SHP77 (cell line): Measurements from ENCODE around the gene HIVEP3.

Experiments used
- DNase-seq, 2 experiments: peaks; one replicate each; lab custom pipeline; 2025; lab: John Stamatoyannopoulos, UW

HIVEP3 gene

GRCh38 chr1:41498391-41498790, 420.3 kb downstream of the HIVEP3 start:
- DNase-seq, result no peak

GRCh38 chr1:41497461-41498030, 421.2 kb downstream of the HIVEP3 start:
- DNase-seq, result no peak

GRCh38 chr1:41497056-41497440, 421.7 kb downstream of the HIVEP3 start:
- no peak for DNase-seq

- no peak for DNase-seq
These were observed 422.4 kb downstream of the HIVEP3 start for GRCh38 chr1:41496080-41497055.

- DNase-seq, result no peak
These were observed 423.3 kb downstream of the HIVEP3 start for GRCh38 chr1:41495210-41495948.

- no peak for DNase-seq
These were observed 424.1 kb downstream of the HIVEP3 start for GRCh38 chr1:41494351-41495209.

- no peak for DNase-seq
These were observed 424.9 kb downstream of the HIVEP3 start for GRCh38 chr1:41493626-41494350.

GRCh38 chr1:41493117-41493536, 425.6 kb downstream of the HIVEP3 start:
- DNase-seq, result no peak

- DNase-seq, result peak in 1 of 2 experiments; percentile 20
These were observed 426.3 kb downstream of the HIVEP3 start for GRCh38 chr1:41492341-41492848.

- DNase-seq, result no peak
These were observed 427.8 kb downstream of the HIVEP3 start for GRCh38 chr1:41490911-41491310.

- no peak for DNase-seq
These were observed 429.2 kb downstream of the HIVEP3 start for GRCh38 chr1:41489561-41489960.

- DNase-seq, result no peak
These were observed 430.4 kb downstream of the HIVEP3 start for GRCh38 chr1:41488040-41488951.

GRCh38 chr1:41487126-41488039, 431.3 kb downstream of the HIVEP3 start:
- no peak for DNase-seq

- DNase-seq, result no peak
These were observed 432.2 kb downstream of the HIVEP3 start for GRCh38 chr1:41486371-41487125.

GRCh38 chr1:41486053-41486370, 432.7 kb downstream of the HIVEP3 start:
- no peak for DNase-seq

- DNase-seq, result no peak
These were observed 433.1 kb downstream of the HIVEP3 start for GRCh38 chr1:41485605-41486004.

GRCh38 chr1:41484402-41485241, 434.1 kb downstream of the HIVEP3 start, which contains the start of gene EDN2:
TSS of gene EDN2 (minus strand) at chr1:41484683. CDS start at chr1:41484601, 82 bp downstream.
- DNase-seq, result peak in 1 of 2 experiments; percentile 35
